AG04449 (cell line): ENCODE measurements around the gene RAP1GAP.

Source experiments
- CTCF ChIA-PET: fragments of 350-600 bp; formaldehyde crosslinking; extraction: SDS; loops from one replicate; lab custom pipeline; 2021; ENCODE audit warnings: antibody characterized with exemption; lab: Yijun Ruan, JAX
- POLR2A ChIA-PET: fragments of 400-600, 350-600 bp; formaldehyde crosslinking; extraction: SDS; loops from one replicate; lab custom pipeline; 2020; ENCODE audit warnings: antibody characterized with exemption, inconsistent platforms; lab: Yijun Ruan, JAX
- DNase-seq: peaks from one replicate; pipeline ENCODE4 v3.0.0-alpha.2; 2010; ENCODE audit warnings: low read depth, low spot score
- H3K4me3 ChIP-seq: 2 replicates; pipeline ENCODE4 v1.5.1; 2011; ENCODE audit warnings: low read depth, mild to moderate bottlenecking, control low read depth, low read length
- CTCF ChIP-seq: IDR thresholded peaks from one replicate; pipeline ENCODE4 v1.5.1; 2011; ENCODE audit warnings: mild to moderate bottlenecking, moderate library complexity, low read length, control low read depth, inconsistent platforms; ENCODE audit not compliant: insufficient read depth; ENCODE audit errors: missing control alignments

RAP1GAP gene

GRCh38 chr1:21622466-21623315 lies 46.5 kb downstream of the RAP1GAP start:
- peak overlapping the region; percentile 29; the same call in 1 of the 2 replicates for H3K4me3 ChIP-seq
- TF ChIP-seq CTCF = no peak
- CTCF ChIA-PET = interaction anchor here (1.6 kb wide), 1 partner anchor 27 kb away, joined by 5 read pairs; no protein-coding TSS in a partner anchor
- no peak for DNase-seq
- POLR2A ChIA-PET = no interaction called here

- no peak for TF ChIP-seq CTCF
- DNase-seq = no peak
- CTCF ChIA-PET = interaction anchor here (1.6 kb wide), 1 partner anchor 26 kb away, joined by 5 read pairs; no protein-coding TSS in a partner anchor
- H3K4me3 ChIP-seq = no peak overlapping the region
- POLR2A ChIA-PET = no interaction called here
These were observed 47.3 kb downstream of the RAP1GAP start for GRCh38 chr1:21621761-21622436.

- no peak for DNase-seq
- no peak for TF ChIP-seq CTCF
- H3K4me3 ChIP-seq = no peak overlapping the region
- ChIA-PET POLR2A (interaction anchor here (0.6 kb wide), 1 partner anchor 825 kb away, joined by 3 read pairs; no protein-coding TSS in a partner anchor), CTCF (interaction anchor here (0.6 to 0.9 kb wide), 2 partner anchors 25 to 100 kb away, joined by 3 read pairs; no protein-coding TSS in a partner anchor)
These were observed 48.1 kb downstream of the RAP1GAP start for GRCh38 chr1:21621051-21621450.

GRCh38 chr1:21620496-21620895 lies 48.7 kb downstream of the RAP1GAP start:
- DNase-seq = no peak
- CTCF ChIA-PET = interaction anchor here (0.6 to 0.9 kb wide), 2 partner anchors 24 to 100 kb away, joined by 3 read pairs; no protein-coding TSS in a partner anchor

GRCh38 chr1:21620011-21620410 lies 49.1 kb downstream of the RAP1GAP start:
- no peak for TF ChIP-seq CTCF
- CTCF ChIA-PET = no interaction called here
- no peak overlapping the region for H3K4me3 ChIP-seq
- POLR2A ChIA-PET = no interaction called here
- no peak for DNase-seq

More at GRCh38 chr1:21620496-21620895, 48.7 kb downstream of the RAP1GAP start:
- POLR2A ChIA-PET = interaction anchor here (0.6 kb wide), 1 partner anchor 826 kb away, joined by 3 read pairs; no protein-coding TSS in a partner anchor
- H3K4me3 ChIP-seq = no peak overlapping the region
- no peak for TF ChIP-seq CTCF

- DNase-seq = no peak
- no peak overlapping the region for H3K4me3 ChIP-seq
- ChIA-PET CTCF (no interaction called here), POLR2A (no interaction called here)
- no peak for TF ChIP-seq CTCF
These were observed 49.7 kb downstream of the RAP1GAP start for GRCh38 chr1:21619375-21619947.
